HepG2 (cell line): ENCODE measurements around the gene DLG2. TPM values are rescaled to one million over a fixed set of nuclear protein-coding genes. Genes with fewer than 3 reads are reported as not detected.
"Not testable (repeated sequence)": the region's sequence is repeated elsewhere in the genome, so short reads cannot be mapped to it uniquely, and the experiment has no call there.

ENCODE experiments used
- ATAC-seq: fragments of 200-7000 bp; cut with Tn5 transposase; 3 replicates; pipeline ENCODE4 v1.9.1; 2020; ENCODE audit warnings: mild to moderate bottlenecking, moderate library complexity
- BruUV-seq: library from RNA; stranded (reverse); fragments of 400-500 nt; replicated peaks from 2 replicates; lab custom pipeline; 2021; lab: Mats Ljungman, UMichigan
- CTCF ChIA-PET: fragments of 300-600 bp; formaldehyde crosslinking; extraction: SDS; loops from one replicate; lab custom pipeline; 2021; ENCODE audit warnings: low total read pairs, inconsistent platforms, low intra/inter-chr PET ratio; lab: Yijun Ruan, JAX
- POLR2A ChIA-PET: fragments of 350-600 bp; sonication (Branson Sonifier 250); formaldehyde crosslinking; loops from one replicate; lab custom pipeline; 2020; ENCODE audit warnings: antibody characterized with exemption, inconsistent platforms; lab: Yijun Ruan, JAX
- DNase-seq: peaks from one replicate; pipeline ENCODE4 v3.0.0-alpha.2; 2015; ENCODE audit warnings: low spot score
- FAIRE-seq: peaks from 3 replicates; lab custom pipeline; 2011; peaks lifted over from hg19 to GRCh38; lab: Jason Lieb, UNC
- H2AFZ ChIP-seq: one replicate; pipeline ENCODE4 v1.6.1; 2011; ENCODE audit warnings: low read length, inconsistent platforms
- H3K27ac ChIP-seq: fragments of 300-600 bp; 3 replicates; pipeline ENCODE4 v1.8.0; 2011; ENCODE audit warnings: mixed run types, mild to moderate bottlenecking, mixed read lengths, low read length, inconsistent platforms; ENCODE audit not compliant: insufficient read depth; ENCODE audit errors: extremely low read length
- H3K27me3 ChIP-seq, 2 experiments: fragments of 200-600 bp in 1 of 2; 2 replicates in 1 of 2; 3 replicates in 1 of 2; pipeline versions ENCODE4 v1.6.0 to v1.8.0; 2011; ENCODE audit warnings: low read length in 2 of 2, mild to moderate bottlenecking in 2 of 2, moderate library complexity in 2 of 2, inconsistent platforms in 1 of 2; ENCODE audit not compliant: insufficient read depth in 2 of 2, control insufficient read depth in 1 of 2
- H3K36me3 ChIP-seq, 2 experiments: fragments of 200-600 bp in 1 of 2; replicated peaks in 1 of 2; 2 replicates in 1 of 2; 3 replicates in 1 of 2; pipeline versions ENCODE4 v1.5.1 to v1.8.0; 2011; ENCODE audit warnings: low read length in 2 of 2, inconsistent platforms in 1 of 2; ENCODE audit not compliant: insufficient read depth in 2 of 2, control insufficient read depth in 1 of 2
- H3K4me1 ChIP-seq: 2 replicates; pipeline ENCODE4 v1.5.1; 2012; ENCODE audit warnings: low read length, inconsistent platforms; ENCODE audit not compliant: insufficient read depth
- H3K4me2 ChIP-seq: 2 replicates; pipeline ENCODE4 v1.6.0; 2011; ENCODE audit warnings: low read depth, low read length, inconsistent platforms
- H3K4me3 ChIP-seq, 3 experiments: fragments of 200-600 bp in 1 of 3; sonication (generic), shearing (Covaris generic) in 1 of 3; replicated peaks in 1 of 3; 2 replicates each; pipeline ENCODE4 v1.5.1; 2011 to 2016; ENCODE audit warnings: low read length in 3 of 3, inconsistent platforms in 2 of 3, low read depth in 2 of 3, mild to moderate bottlenecking in 2 of 3, control low read depth in 1 of 3, mixed read lengths in 1 of 3; ENCODE audit not compliant: insufficient read depth in 1 of 3
- H3K79me2 ChIP-seq: one replicate; pipeline ENCODE4 v1.6.1; 2011; ENCODE audit warnings: low read length, inconsistent platforms; ENCODE audit not compliant: insufficient read depth
- H3K9ac ChIP-seq: 2 replicates; pipeline ENCODE4 v1.6.0; 2011; ENCODE audit warnings: mild to moderate bottlenecking, low read depth, low read length, inconsistent platforms; ENCODE audit not compliant: insufficient read depth
- H3K9me3 ChIP-seq: 2 replicates; pipeline ENCODE4 v1.5.1; 2012; ENCODE audit warnings: mild to moderate bottlenecking, low read length
- H4K20me1 ChIP-seq: 2 replicates; pipeline ENCODE4 v1.6.0; 2011; ENCODE audit warnings: inconsistent platforms, mild to moderate bottlenecking, low read length, moderate library complexity; ENCODE audit not compliant: insufficient read depth
- FOXO4 ChIP-seq: sonication (generic); formaldehyde crosslinking; conservative IDR thresholded peaks from 2 replicates; pipeline ENCODE4 v1.8.1; 2023; ENCODE audit warnings: missing genetic modification reagents
- HNRNPL ChIP-seq: fragments of 200-400 bp; formaldehyde crosslinking; IDR thresholded peaks from 2 replicates; pipeline ENCODE4 v1.6.1; 2017; ENCODE audit warnings: mild to moderate bottlenecking, low read depth, low read length
- RARA ChIP-seq: IDR thresholded peaks from 2 replicates; pipeline ENCODE4 v1.6.1; 2016; ENCODE audit warnings: missing genetic modification reagents, missing compliant biosample characterization
- ZHX2 ChIP-seq, 2 experiments: sonication (generic) in 1 of 2; formaldehyde crosslinking in 1 of 2; IDR thresholded peaks; 2 replicates each; pipeline versions ENCODE4 v1.6.1 to v1.9.0; 2014 to 2022; ENCODE audit warnings: antibody characterized with exemption in 1 of 2, borderline replicate concordance in 1 of 2, inconsistent platforms in 1 of 2, low read depth in 1 of 2, missing genetic modification reagents in 1 of 2
- ZNF782 ChIP-seq: sonication (generic); formaldehyde crosslinking; IDR thresholded peaks from 2 replicates; pipeline ENCODE4 v1.4.0; 2020; ENCODE audit warnings: missing genetic modification reagents, mild to moderate bottlenecking, borderline replicate concordance
- WGBS: methylation state at CpG from one replicate; pipeline ENCODE4 v1.1.6; 2017; ENCODE audit warnings: low lambda C conversion rate; 5-methylcytosine and 5-hydroxymethylcytosine counted together
- in situ Hi-C: cut with HindIII; loops from 2 replicates; pipeline ENCODE4 v1.10.0; 2017; ENCODE audit warnings: low pct_unique_long_range_greater_than_20kb; ENCODE audit not compliant: extremely low pct_ligation_motif_present
- intact Hi-C: fragments of 100-400 bp; cut with micrococcal nuclease; formaldehyde crosslinking; loops from one replicate; pipeline ENCODE4 v1.10.0; 2022; ENCODE audit not compliant: unreplicated experiment
- polyA plus RNA-seq, 8 experiments: library from polyadenylated mRNA; depleted of rRNA in 3 of 8; stranded (reverse) in 7 of 8; unstranded in 1 of 8; fragments of >200 nt; fragmentation: Illumina TruSeq in 4 of 8; extraction: Trizol in 4 of 8; gene quantifications; 2 replicates each; pipeline versions ENCODE4 v1.2.1 to v1.2.3, GENCODE V29; 2011 to 2016; ENCODE audit warnings: low read depth in 4 of 8, missing spikeins in 1 of 8, mixed read lengths in 1 of 8; ENCODE audit not compliant: insufficient read depth in 1 of 8
- total RNA-seq, 5 experiments: library from RNA; depleted of rRNA; stranded (reverse); fragments of >200 nt; fragmentation: Illumina TruSeq; extraction: Trizol; gene quantifications; 2 replicates each; pipeline ENCODE4 v1.2.3, GENCODE V29; 2016; ENCODE audit warnings: low read depth in 1 of 5

The DLG2 gene
- total and polyA plus RNA-seq, 2 of the 13 experiments (the other 11 are each of a cell fraction or from before 2014, with no cell fraction given), result 0.46 to 1.0 TPM

GRCh38 chr11:84853841-84854497 is 773.2 kb downstream of the DLG2 start (continued):
- TF ChIP-seq HNRNPL (no peak), ZNF782 (CRISPR knock-in tag) (no peak), ZHX2 (IDR thresholded peaks at IDR 0.05; ENCODE audit: low read depth) (no peak), ZHX2 (CRISPR knock-in tag; IDR thresholded peaks at IDR 0.05; ENCODE audit: borderline replicate concordance) (no peak)

- FAIRE-seq, result no peak
- POLR2A ChIA-PET, result no interaction called here
- BruUV-seq, result no TSS peak
These were observed 779.3 kb downstream of the DLG2 start for GRCh38 chr11:84847842-84848241.

GRCh38 chr11:84840201-84840600 is 786.9 kb downstream of the DLG2 start:
- H3K27me3 ChIP-seq, H2AFZ ChIP-seq, H3K4me2 ChIP-seq, H3K9me3 ChIP-seq, in situ Hi-C loops, H3K27ac ChIP-seq, POLR2A ChIA-PET, DNase-seq, CTCF ChIA-PET, H3K36me3 ChIP-seq, intact Hi-C loops, H3K9ac ChIP-seq, H3K4me1 ChIP-seq, H3K4me3 ChIP-seq, H3K79me2 ChIP-seq, ATAC-seq, BruUV-seq, H4K20me1 ChIP-seq, FAIRE-seq: not testable (repeated sequence)
- WGBS, result 0% methylated on average over 1 of the region's 1 CpG

More at GRCh38 chr11:84847842-84848241, 779.3 kb downstream of the DLG2 start:
- CTCF ChIA-PET, result no interaction called here
- Histone ChIP-seq H3K36me3 (no peaks in the 10 kb centered on the region), H3K27me3 (no peaks in the 10 kb centered on the region), H3K27ac (no peak overlapping the region), H3K9ac (no peak overlapping the region), H4K20me1 (no peaks in the 10 kb centered on the region), H3K79me2 (no peaks in the 10 kb centered on the region), H3K4me3 (no peak overlapping the region), H2AFZ (no peak overlapping the region), H3K4me1 (no peaks in the 10 kb centered on the region), H3K4me2 (no peak overlapping the region), H3K9me3 (no peaks in the 10 kb centered on the region)
- 5% methylated on average over 2 of the region's 4 CpGs for WGBS
- DNase-seq, result no peak
- in situ Hi-C loops, result no loop called here
- ATAC-seq, result no peak
- intact Hi-C loops, result no loop called here
- TF ChIP-seq FOXO4 (CRISPR knock-in tag) (no peak), RARA (no peak)
